DMS153 treated with DMSO at 0.1 percent for 48 hours (cell line): ENCODE measurements around the gene RCSD1.

ENCODE experiments used
- DNase-seq: peaks from one replicate; lab custom pipeline; 2025; ENCODE audit not compliant: unreplicated experiment; lab: John Stamatoyannopoulos, UW

The RCSD1 gene

GRCh38 chr1:167665469-167665868 lies 35.4 kb downstream of the RCSD1 start:
- no peak for DNase-seq

DNA sequence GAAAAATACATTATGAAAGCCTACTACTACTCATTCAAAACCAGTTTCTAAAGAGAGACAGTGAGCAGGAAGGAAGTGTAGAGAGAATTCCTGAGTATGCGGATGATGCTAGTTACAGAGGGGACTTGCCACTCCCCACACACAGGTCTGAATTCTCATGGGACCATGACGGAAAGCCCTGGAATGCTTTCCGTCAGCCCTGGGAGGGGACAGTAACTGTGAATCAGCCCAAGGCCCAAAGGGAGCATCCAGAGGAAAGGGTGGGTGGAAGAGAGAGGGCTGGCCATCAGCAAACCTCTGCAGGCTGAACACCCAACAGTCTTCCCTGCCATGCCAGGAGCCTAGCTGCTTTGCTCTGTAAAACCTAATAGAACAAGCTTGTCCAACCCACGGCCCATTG lies 36.4 kb downstream of the RCSD1 start:
- DNase-seq = no peak

- DNase-seq = no peak
These were observed 37.5 kb downstream of the RCSD1 start for GRCh38 chr1:167667536-167667935.

DNA sequence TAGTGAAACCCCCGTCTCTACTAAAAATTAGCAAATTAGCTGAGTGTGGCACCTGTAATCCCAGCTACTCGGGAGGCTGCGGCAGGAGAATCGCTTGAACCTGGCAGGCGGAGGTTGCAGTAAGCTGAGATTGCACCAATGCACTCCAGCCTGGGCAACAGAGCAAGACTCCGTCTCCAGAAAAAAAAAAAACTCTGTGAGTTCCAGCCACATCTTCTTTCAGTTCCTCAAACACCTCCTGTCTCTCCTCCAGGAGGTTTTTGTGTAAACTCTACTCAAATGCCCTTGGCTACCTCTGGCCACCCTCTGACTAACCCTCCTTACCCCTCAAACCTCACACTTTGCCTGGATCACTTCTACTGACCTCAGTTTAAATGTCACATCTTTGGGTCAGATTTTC lies 38.1 kb downstream of the RCSD1 start:
- no peak for DNase-seq

DNA sequence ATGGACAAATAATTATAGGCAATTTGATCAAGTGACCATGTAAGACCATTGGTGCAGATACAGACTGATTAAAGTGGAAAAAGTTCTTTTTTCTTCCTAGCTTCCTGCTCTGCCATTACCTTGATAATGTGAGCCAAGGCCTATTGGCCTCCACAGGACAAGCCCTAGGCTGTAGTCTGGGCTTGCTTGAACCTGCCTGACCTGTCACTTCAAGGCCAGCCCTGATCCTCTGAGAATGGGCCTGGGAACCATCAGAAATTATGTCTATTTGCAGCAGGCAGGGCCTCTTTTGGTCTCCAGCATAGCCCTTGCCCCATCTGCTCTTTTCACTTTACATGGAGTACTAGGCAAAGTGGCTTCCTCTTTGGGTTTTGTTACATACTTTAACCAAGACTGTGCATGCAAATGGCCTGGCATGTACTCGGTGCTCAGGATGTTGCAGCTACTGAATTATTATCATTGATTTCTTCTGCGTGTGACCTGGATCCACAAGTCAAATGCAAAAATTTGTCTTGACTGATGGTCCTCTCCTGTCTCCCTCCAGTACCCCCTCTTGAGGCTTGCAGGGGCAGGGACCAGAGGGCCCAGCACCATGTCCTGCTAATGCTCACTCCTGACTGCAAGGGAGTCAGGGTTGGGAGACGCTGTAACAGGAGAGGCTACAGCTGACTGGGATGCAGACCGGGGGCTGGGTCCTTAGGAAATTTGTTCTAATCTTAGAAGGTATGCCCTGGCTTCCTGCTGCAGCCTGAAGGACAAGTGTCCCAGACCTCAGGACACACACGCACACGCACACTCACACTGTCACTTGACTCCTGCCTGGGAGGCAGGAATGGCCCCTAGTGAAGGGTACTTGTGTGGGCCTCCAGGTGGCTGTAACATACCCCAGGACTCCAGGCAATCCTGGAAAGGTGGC lies 39.4 kb downstream of the RCSD1 start:
- no peak for DNase-seq

- DNase-seq = no peak
These were observed 40.5 kb downstream of the RCSD1 start for GRCh38 chr1:167670563-167670962.

GRCh38 chr1:167671727-167672511 lies 41.9 kb downstream of the RCSD1 start:
- no peak for DNase-seq

DNA sequence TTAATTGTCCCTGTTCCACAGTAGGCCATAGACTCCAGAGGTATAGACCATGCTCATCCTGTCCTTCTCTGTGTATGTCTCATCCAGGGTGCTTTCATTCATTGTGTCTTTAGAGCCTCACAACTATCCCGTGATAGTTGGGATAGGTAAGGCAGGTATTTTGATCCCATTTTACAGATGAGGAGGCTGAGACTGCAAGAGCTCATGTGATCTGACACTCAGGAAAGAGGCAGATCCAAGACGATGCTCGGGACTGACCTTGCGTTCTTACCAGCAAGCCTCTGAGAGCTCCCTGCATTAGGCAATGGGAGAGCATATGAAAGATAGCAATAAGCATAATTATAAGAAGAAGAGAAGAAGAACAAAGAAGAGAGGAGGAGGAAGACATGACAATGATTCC lies 42.8 kb downstream of the RCSD1 start:
- no peak for DNase-seq

GRCh38 chr1:167673265-167673664 lies 43.2 kb downstream of the RCSD1 start:
- no peak for DNase-seq

DNA sequence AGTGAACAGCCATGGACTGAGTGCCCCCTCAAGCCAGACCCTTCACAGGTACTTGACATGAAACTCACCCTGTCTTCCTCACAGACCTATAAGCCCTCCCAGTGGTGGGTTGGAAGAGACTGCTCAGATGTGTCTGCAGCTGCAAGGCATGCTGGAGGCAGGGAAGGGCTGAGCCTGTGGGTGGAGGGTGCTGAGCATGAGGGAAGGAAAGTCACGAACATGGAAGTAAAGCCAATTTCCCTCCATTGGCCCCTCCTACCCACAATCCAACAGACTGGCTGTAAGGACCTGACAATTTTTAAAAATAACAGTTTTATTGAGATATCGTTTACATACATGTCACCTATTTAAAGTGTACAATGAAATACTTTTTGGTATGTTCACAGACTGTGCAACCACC lies 44.1 kb downstream of the RCSD1 start:
- no peak for DNase-seq

GRCh38 chr1:167675440-167675839 lies 45.4 kb downstream of the RCSD1 start:
- DNase-seq = no peak

DNA sequence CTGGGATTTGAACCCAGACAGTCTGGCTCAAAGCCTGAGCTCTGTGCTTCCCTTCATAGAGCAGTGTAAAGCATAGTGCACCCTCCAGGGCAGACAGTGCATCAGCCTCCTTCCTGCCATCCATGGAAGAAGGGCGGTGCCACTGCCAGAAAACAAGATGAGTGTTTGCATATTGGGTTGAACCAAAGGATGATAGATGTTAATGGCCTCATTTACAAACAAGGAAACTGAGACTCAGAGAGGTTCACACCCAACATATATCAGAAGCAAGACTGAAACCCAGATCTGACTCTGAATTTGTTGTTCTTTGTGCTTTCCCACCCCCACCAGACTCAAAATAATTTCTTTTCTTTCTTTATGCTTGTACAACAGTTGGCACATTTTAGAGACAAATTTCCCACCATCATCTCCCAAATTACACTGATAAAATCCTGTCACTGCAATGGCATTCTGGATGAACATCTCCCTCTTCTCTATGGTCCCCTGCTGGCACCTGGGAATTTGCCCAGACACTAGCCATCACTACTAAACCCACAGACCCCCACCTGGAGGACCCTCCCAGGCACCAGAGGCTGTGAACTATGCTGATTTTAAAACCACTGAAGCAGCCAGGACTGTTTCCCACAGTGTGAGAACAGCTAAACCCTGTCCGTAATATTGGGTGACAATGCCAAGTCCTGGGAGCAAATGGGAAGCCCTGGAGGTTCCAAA lies 46.3 kb downstream of the RCSD1 start:
- peak; percentile 30 for DNase-seq

- DNase-seq = no peak
These were observed 47.1 kb downstream of the RCSD1 start for GRCh38 chr1:167676916-167677848.

DNA sequence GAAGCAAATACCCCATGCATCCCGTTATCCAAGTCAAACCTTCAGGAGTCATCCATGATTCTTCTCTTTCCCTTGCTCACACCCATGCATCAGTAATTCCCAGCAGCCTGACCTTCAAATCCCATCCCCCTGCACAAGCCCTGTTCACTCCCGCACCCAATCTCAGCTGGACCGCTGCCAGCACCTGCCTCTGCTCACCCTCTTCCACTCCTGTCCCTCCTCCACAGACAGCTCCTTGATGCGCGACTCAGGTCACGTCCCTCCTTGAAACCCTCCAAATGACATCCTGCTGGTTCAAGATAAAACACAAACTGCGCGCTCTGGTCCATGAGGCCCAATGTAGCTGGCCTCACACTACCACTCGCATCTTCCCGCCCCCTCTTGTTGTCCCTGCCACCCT lies 48.4 kb downstream of the RCSD1 start:
- DNase-seq = no peak

GRCh38 chr1:167678838-167679237 lies 48.8 kb downstream of the RCSD1 start:
- no peak for DNase-seq

GRCh38 chr1:167679714-167680113 lies 49.7 kb downstream of the RCSD1 start:
- DNase-seq = no peak

- no peak for DNase-seq
These were observed 51.0 kb downstream of the RCSD1 start for GRCh38 chr1:167681024-167681423.

GRCh38 chr1:167681451-167682098 lies 51.5 kb downstream of the RCSD1 start:
- no peak for DNase-seq

GRCh38 chr1:167683226-167683625 lies 53.2 kb downstream of the RCSD1 start:
- DNase-seq = no peak
